GM20431 (cell line): ENCODE data around the gene FMN2.

ENCODE experiments used
- in situ Hi-C: fragments of 300-500 bp; cut with MseI, MboI; formaldehyde crosslinking; loops from one replicate; pipeline ENCODE4 v1.15.0; 2020; ENCODE audit warnings: low sequenced_read_pairs; ENCODE audit not compliant: unreplicated experiment

Gene FMN2

DNA sequence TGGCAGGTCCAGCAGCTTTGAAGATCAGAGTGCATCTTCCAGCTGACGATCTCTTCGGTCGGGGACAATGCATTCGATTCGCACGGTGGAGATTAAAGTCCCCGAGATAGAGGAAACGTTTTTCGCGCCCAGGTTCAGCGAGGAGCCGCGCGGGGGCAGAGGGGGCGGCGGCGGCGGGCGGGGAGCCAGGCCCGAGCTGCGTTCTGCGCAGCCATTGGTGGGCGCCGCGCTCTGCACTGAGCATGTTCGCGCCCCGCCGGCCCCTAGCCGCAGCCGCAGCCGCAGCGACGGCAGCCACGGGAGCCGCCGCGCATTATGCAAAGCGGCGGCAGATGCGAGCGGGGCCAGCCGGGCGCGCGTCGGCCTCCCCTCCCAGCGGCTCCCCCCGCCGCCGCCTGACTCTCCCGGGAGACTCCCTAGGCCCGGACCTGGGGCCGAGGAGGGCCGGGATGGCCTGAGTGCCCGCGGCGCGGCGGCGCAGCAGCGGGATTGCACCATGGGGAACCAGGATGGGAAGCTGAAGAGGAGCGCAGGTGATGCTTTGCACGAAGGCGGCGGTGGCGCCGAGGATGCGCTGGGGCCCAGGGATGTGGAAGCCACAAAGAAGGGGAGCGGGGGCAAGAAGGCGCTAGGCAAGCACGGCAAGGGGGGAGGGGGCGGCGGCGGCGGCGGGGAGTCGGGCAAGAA, at the start of gene FMN2:
TSS of gene FMN2 (plus strand) at position 270 of the 687 bp plus-strand sequence. CDS start at position 497, 227 bp downstream.
- in situ Hi-C loops: no loop called here

DNA sequence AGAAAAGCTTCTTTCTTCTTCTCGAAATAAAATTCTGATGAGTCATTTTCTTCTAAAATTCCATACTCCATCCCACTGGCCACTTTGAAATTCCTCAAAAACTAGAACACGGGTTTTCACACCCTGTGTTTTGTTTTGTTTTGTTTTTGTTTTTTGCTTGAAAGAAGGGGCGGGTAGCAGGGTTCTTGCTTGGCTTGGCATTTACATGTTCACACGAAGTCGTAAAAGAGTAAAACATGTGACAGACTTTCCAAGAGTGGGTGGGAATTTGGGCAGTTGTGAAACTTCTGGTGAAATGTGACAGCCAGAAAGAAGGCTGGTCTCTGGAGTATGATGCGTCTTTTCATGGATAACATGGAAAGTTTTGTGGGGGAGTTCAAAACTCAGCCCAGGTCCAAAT, 47.1 kb upstream of the FMN2 start:
- in situ Hi-C loops: no loop called here

DNA sequence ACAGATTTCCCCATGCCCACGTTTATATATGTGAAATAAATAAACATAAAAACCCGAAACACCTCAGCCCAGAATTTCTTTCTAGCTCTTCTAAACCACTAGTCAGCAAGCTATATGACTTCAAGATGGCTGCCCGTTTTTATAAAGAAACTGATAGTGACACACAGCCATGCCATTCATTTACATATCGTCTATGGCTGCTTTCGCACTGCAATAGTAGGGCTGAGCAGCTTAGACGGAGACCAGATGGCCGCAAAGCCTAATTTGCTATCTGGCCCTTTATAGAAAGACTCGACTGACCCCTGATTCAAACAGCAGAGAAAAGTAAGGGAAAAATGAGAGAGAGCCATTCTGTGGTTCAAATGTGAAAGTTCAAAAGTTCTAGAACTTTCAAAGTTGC, 45.7 kb upstream of the FMN2 start:
- in situ Hi-C loops: no loop called here

DNA sequence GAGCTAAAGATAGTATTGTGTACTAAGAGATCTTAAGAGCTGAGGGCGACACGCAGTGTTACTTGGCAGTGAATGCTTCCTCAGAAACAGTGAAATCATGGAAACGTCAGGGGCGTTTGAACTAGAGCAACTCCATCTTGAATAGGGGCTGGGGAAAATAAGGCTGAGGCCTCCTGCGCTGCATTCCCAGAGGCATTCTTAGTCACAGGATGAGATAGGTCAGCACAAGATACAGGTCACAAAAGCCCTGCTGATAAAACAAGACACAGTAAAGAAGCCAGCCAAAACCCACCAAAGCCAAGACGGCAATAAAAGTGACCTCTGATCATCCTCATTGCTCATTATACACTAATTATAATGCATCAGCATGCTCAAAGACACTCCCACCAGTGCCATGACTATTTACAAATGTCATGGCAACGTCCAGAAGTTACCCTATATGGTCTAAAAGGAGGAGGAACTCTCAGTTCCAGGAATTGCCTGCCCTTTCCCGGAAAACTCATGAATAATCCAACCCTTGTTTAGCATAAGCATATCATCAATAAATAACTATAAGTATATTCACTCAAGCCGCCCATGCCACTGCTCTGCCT, 37.5 kb upstream of the FMN2 start:
- in situ Hi-C loops: no loop called here

DNA sequence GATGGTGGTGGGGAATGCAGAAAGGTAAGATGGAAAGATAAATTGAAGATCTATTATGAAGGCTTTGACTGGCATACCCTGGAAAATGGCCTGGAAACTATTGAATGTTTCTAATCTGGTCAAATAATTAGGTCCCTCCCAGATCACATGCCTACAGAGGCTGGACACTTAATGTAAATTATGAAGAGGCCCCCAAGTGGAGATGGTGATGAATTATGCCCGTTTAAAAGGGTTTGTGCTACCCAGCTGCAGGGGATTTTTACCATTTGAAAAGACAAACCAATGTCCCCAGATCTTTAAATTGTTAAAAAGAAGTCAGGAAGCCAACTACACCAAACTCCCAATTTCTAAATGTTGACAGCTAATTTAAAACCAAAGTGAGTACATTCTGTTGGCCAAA, 35.7 kb upstream of the FMN2 start:
- in situ Hi-C loops: no loop called here

DNA sequence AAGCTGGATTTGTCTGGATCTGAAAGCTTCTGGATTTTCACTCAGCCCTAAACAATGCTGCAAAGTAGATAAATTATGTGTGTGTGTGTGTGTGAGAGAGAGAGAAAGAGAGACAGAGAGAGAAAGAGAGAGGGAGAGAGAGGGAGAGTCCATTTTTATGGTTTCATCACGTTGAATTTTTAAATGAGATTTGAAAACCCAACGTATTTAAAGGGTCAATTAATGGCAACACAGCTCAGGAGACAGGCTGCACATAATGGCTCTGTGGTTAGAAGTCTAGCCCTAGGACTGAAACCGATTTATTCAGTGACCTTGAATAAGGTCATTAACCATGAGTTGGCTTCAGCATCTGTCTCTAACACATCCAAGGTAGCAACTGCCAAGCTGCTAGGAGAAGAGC, 35.3 kb upstream of the FMN2 start:
- in situ Hi-C loops: no loop called here

DNA sequence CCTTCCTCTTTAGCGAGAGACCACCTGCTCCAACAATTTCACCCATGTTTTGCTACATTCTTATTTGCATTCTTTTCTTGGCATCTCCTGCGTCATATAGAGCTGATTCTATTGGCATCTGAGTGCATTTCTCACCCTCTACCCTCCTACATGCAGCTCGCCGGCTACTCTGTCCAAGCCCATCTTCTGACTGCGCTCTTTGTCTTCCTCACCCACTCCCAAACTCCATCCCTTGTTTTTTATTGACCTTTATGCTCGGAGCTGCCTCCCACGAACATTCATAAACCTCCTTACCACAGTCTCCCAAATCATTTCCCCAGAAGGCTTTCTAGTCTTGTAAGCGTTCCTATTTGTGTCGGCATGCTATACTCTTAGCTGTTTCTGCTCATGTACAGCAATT, 33.6 kb upstream of the FMN2 start:
- in situ Hi-C loops: no loop called here

DNA sequence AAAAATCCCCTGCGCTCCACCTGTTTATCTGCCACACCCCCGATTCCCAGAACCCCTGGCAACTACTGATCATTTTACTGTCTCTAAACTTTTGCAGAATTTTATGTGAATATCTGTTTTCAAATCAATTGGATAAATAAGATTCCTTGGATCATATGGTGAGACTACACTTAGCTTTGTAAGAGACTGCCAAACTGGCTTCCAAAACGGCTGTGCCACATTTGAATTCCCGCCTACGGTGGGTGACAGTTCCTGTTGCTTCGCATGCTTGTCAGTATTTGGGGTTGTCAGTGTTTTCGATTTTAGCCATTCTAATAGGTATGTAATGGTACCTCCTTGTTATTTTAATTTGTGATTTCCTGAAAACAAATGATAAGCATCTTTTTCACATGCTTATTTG, 22.7 kb upstream of the FMN2 start:
- in situ Hi-C loops: no loop called here

DNA sequence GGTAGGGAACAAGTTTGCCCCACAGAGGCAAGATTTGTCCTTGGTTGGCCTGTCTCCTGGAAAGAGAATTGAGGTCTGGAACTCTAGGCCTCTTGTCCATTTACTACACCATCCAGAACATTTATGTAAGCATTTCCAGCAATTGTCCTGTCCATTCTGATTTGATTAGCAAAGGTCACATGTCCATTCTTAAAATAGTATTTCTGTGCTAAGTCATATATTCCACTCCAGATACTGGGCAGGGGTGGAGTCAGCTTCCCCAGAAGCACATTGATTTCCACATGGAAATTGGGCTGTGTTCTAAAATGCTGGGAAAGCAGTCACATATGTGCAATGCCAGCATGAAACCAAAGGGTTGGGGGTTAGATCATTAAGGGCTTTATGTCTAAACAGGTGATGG, 21.5 kb upstream of the FMN2 start:
- in situ Hi-C loops: no loop called here

DNA sequence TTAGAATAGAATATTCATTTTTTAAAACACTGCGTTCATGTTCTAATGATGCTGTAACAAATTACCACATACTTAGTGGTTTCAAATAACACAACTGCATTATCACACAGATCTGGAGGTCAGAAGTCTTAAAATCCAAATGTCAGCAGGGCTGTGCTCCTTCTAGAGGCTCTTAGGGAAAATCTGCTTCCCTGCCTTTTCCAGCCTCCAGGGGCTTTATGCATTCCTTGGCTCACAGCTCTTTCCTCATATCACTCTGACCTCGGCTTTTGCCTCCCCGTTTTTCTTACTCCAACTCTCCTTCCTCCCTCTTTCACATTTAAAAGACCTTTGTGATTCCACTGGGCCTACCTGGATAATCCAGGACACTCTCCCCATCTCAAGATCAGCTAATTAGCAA, 18.6 kb upstream of the FMN2 start:
- in situ Hi-C loops: no loop called here

DNA sequence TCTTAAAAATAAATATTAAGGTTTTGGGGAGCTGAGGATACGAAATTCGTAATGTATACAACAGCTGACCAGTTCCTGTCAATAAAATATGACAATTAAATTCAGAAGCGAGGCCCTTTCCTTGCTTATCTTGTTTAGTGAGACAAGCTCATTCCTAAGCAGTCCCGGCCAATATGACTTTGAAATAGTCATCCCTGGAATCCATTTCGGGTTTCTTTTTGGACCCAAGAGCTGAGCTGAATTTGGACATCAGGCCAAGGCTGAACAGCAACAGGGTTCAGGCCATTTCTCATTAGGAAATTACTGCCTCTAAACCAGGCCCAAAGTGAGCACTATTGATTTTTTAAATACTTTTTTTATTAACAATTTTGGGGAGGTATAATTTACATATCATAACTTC, 17.3 kb upstream of the FMN2 start:
- in situ Hi-C loops: no loop called here

DNA sequence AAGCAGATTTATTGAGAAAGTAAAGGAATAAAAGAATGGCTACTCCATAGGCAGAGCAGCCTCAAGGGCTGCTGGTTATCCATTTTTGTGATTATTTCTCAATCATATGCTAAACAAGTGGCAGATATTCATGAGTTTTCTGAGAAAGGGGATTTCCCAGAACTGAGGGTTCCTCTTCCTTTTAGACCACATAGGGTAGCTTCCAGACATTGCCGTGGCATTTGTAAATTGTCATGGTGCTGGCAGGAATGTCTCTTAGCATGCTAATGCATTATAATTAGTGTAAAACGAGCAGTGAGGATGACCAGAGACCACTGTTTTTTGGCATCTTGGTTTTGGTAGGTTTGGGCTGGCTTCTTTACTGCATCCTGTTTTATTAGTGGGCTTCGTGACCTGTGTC, 16.8 kb upstream of the FMN2 start:
- in situ Hi-C loops: no loop called here

DNA sequence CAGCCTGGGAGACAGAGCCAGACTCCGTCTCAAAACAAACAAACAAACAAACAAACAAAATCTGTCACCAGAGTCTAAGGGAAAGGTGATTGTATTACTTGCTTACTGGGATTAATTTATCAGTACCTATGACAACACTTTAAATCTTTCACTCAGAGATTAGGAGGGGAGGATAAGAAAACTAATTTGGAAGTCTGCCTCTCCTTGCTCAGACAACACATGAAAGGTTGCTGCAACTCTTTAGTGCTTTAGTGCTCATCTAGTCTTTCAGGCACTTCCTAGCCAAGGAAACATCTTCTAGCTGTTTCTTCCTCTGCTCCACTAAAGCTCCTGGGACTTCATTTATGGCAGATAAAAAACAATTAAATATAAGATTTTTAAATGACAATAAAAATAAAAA, 7.3 kb upstream of the FMN2 start:
- in situ Hi-C loops: no loop called here

DNA sequence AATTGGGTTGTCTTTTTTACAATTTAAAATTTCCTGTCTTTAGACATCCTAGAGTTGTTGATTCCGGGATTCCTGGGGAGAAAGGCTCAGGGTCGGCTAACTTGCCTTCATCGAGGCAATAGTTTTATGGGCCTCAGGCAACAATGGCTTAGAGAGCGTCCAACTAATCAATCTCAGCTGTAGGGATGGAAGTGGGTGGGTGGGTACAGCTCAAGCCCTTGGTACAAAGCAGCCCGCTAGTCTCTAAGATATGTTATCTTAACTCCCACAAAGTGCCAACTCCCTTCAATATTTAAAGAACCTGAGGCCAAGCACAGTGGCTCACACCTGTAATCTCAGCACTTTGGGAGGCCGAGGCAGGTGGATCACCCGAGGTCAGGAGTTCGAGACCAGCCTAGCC, 6.9 kb upstream of the FMN2 start:
- in situ Hi-C loops: no loop called here

DNA sequence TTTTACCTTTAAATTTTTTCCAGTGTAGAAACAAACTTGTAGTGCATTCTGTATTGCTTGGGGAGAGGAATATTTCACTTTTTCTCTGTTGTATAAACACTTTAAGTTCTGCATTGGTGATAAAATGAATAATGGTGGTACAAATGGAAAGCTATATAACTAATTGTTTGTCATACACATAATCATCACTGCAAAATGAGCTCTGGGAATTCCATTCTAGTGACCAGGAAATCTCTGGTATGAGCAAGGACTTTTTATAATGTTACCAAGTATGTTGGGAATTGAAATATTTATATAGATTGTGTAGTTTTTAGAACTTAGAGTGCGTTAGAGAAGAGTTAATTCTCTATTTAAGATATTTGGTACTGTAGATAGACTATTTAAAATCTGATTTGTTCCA, 5.0 kb upstream of the FMN2 start:
- in situ Hi-C loops: no loop called here

DNA sequence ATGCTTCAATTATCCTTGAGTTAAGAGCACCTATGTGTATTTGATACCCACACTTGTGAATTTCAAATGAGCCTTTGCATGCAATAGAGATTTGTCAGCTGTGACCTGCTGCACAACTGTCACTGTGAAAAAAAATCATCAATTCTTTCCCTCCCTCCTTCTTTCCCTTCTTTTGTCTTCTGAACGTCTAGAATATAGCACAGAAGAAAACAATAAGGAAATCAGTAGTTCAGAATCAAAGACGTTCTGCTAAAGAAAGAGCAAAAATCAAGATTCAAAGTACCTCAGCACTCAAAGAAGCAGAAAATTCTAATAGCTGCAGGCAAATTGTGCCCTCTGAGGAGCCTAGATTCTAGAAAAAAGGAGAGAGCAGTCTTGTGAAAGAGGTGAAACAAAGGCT, 1.7 kb upstream of the FMN2 start:
- in situ Hi-C loops: no loop called here

DNA sequence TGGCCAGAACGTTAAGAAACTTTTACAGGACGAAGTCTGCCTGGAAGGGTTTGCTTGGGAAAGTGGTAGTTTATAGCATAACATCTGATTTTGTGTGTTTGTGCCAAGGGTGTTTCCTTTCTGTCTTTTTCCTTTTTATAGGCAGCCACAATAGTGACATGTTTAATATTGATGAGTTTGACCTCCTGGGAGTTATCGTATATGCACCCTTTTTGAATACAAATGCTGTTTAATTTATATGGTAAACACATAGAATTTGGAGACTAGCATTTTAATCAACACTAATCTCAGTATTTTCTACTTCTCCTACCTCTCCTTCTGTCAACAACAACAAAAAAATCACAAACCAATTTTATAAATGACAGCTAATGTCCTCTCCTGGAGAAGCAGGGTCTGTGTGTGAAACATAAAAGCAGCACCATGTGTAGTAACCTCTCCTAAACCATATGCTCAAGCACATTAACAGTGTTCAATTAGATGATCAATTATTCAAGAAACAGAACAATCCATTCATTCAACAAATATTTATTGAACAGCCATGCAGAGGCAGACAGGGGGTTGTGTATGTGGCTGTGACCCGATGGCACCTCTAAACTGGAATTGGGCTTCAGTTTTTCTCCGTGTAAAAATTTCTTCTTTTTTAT, 604 bp upstream of the FMN2 start:
- in situ Hi-C loops: no loop called here

DNA sequence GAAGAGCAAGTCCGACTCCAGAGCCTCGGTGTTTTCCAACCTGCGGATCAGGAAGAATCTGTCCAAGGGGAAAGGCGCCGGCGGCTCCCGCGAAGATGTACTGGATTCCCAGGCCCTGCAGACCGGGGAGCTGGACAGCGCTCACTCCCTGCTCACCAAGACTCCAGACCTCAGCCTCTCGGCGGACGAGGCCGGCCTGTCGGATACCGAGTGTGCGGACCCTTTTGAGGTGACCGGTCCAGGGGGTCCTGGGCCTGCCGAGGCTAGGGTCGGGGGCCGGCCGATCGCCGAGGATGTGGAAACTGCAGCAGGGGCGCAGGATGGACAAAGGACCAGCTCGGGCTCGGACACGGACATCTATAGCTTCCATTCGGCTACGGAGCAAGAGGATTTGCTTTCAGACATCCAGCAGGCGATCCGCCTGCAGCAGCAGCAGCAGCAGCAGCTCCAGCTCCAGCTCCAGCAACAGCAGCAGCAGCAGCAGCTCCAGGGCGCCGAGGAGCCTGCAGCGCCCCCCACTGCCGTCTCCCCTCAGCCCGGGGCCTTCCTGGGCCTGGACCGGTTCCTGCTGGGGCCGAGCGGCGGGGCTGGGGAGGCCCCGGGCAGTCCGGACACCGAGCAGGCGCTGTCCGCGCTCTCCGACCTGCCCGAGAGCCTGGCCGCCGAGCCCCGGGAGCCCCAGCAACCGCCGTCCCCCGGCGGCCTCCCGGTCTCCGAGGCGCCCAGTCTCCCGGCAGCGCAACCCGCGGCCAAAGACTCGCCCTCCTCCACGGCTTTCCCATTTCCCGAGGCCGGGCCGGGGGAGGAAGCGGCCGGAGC, 827 bp downstream of the FMN2 start:
- in situ Hi-C loops: no loop called here

DNA sequence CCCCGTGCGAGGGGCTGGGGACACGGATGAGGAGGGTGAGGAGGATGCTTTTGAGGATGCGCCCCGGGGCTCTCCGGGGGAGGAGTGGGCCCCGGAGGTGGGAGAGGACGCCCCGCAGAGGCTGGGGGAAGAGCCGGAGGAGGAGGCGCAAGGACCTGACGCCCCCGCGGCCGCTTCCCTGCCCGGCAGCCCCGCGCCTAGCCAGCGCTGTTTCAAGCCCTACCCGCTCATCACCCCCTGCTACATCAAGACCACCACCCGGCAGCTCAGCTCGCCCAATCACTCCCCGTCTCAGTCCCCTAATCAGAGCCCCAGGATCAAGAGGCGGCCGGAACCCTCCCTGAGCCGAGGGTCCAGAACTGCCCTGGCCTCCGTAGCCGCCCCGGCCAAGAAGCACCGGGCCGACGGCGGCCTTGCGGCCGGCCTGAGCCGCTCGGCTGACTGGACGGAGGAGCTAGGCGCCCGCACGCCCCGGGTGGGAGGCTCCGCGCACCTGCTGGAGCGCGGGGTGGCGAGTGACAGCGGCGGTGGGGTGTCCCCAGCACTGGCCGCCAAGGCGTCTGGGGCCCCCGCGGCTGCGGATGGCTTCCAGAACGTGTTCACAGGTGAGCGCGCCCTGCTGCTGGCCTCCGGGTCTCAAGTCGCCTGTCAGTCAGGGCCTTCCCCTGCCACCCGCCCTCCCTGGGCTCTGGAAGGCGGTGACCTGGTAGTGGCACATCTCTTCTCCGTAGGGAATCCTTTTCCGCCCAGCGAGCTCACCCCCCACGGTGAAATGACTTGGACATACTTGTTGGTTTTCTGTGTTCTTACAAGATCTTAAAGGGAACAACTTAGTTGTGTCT, 1.7 kb downstream of the FMN2 start:
- in situ Hi-C loops: no loop called here
